HEK293T (cell line): ENCODE data around the gene OR2K2.

Experiments used
- CTCF ChIA-PET: fragments of 350-600 bp; formaldehyde crosslinking; extraction: SDS; loops from one replicate; lab custom pipeline; 2021; ENCODE audit warnings: antibody characterized with exemption, inconsistent platforms; lab: Yijun Ruan, JAX
- POLR2A ChIA-PET: fragments of 350-600 bp; formaldehyde crosslinking; extraction: SDS; loops from one replicate; lab custom pipeline; 2020; ENCODE audit warnings: antibody characterized with exemption, inconsistent platforms; lab: Yijun Ruan, JAX
- DNase-seq: peaks from one replicate; pipeline ENCODE4 v3.0.0; 2012; ENCODE audit warnings: mixed read lengths; ENCODE audit errors: extremely low spot score
- ARNT ChIP-seq: fragments of 450-650 bp; IDR thresholded peaks from 2 replicates; pipeline ENCODE4 v1.6.1; 2017; ENCODE audit warnings: mild to moderate bottlenecking
- BHLHE40 ChIP-seq: fragments of 450-650 bp; IDR thresholded peaks from 2 replicates; pipeline ENCODE4 v1.6.1; 2016; ENCODE audit warnings: mild to moderate bottlenecking, moderate library complexity, borderline replicate concordance
- CTBP1 ChIP-seq: fragments of 450-650 bp; IDR thresholded peaks from 2 replicates; pipeline ENCODE4 v1.6.1; 2016; ENCODE audit warnings: borderline replicate concordance
- ELF4 ChIP-seq: fragments of 450-650 bp; IDR thresholded peaks from 2 replicates; pipeline ENCODE4 v1.6.1; 2017; ENCODE audit warnings: antibody characterized with exemption
- FOXA1 ChIP-seq: fragments of 450-650 bp; IDR thresholded peaks from 2 replicates; pipeline ENCODE4 v1.6.1; 2016; ENCODE audit warnings: mild to moderate bottlenecking
- FOXK2 ChIP-seq: fragments of 450-650 bp; IDR thresholded peaks from 2 replicates; pipeline ENCODE4 v1.6.1; 2016; ENCODE audit warnings: mild to moderate bottlenecking
- FOXM1 ChIP-seq: fragments of 450-650 bp; IDR thresholded peaks from 2 replicates; pipeline ENCODE4 v1.6.1; 2017; ENCODE audit warnings: mild to moderate bottlenecking, borderline replicate concordance
- HDGF ChIP-seq: fragments of 450-650 bp; IDR thresholded peaks from 2 replicates; pipeline ENCODE4 v1.6.1; 2017; ENCODE audit warnings: antibody characterized with exemption, borderline replicate concordance
- L3MBTL2 ChIP-seq: fragments of 450-650 bp; conservative IDR thresholded peaks from 2 replicates; pipeline ENCODE4 v1.6.1; 2016; ENCODE audit warnings: mild to moderate bottlenecking
- LEF1 ChIP-seq: fragments of 450-650 bp; IDR thresholded peaks from 2 replicates; pipeline ENCODE4 v1.6.1; 2017; ENCODE audit warnings: mild to moderate bottlenecking, borderline replicate concordance
- NFRKB ChIP-seq: fragments of 450-650 bp; IDR thresholded peaks from 2 replicates; pipeline ENCODE4 v1.6.1; 2016; ENCODE audit warnings: mild to moderate bottlenecking, moderate library complexity
- SP1 ChIP-seq: fragments of 450-650 bp; IDR thresholded peaks from 2 replicates; pipeline ENCODE4 v1.6.1; 2017
- SUZ12 ChIP-seq: fragments of 450-650 bp; IDR thresholded peaks from 2 replicates; pipeline ENCODE4 v1.6.1; 2016; ENCODE audit warnings: mild to moderate bottlenecking
- TARDBP ChIP-seq: fragments of 450-650 bp; IDR thresholded peaks from 2 replicates; pipeline ENCODE4 v1.6.1; 2016
- ZNF384 ChIP-seq: fragments of 450-650 bp; IDR thresholded peaks from 2 replicates; pipeline ENCODE4 v1.6.1; 2016
- TF ChIP-seq, protein P1 (sequence below): fragments of 450-650 bp; IDR thresholded peaks from 2 replicates; pipeline ENCODE4 v1.6.1; 2016

OR2K2 gene, protein sequence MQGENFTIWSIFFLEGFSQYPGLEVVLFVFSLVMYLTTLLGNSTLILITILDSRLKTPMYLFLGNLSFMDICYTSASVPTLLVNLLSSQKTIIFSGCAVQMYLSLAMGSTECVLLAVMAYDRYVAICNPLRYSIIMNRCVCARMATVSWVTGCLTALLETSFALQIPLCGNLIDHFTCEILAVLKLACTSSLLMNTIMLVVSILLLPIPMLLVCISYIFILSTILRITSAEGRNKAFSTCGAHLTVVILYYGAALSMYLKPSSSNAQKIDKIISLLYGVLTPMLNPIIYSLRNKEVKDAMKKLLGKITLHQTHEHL

GRCh38 chr9:111330124-111330523, at the start of gene OR2K2:
Gene OR2K2 (minus strand): TSS chr9:111330224. CDS start chr9:111328433, 1,791 bp downstream.
- ChIA-PET POLR2A (no interaction called here), CTCF (no interaction called here)
- no peak for TF ChIP-seq BHLHE40
- TF ChIP-seq SP1, result no peak
- no peak for TF ChIP-seq FOXK2
- no peak for TF ChIP-seq FOXA1
- no peak for TF ChIP-seq ELF4
- no peak for TF ChIP-seq FOXM1
- no peak for TF ChIP-seq L3MBTL2
- TF ChIP-seq ZNF384, result no peak
- no peak for TF ChIP-seq NFRKB
- no peak for TF ChIP-seq TARDBP
- no peak for TF ChIP-seq ARNT
- TF ChIP-seq LEF1, result no peak
- TF ChIP-seq, protein P1, sequence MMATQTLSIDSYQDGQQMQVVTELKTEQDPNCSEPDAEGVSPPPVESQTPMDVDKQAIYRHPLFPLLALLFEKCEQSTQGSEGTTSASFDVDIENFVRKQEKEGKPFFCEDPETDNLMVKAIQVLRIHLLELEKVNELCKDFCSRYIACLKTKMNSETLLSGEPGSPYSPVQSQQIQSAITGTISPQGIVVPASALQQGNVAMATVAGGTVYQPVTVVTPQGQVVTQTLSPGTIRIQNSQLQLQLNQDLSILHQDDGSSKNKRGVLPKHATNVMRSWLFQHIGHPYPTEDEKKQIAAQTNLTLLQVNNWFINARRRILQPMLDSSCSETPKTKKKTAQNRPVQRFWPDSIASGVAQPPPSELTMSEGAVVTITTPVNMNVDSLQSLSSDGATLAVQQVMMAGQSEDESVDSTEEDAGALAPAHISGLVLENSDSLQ, result no peak
- TF ChIP-seq SUZ12, result no peak
- TF ChIP-seq CTBP1, result no peak
- no peak for TF ChIP-seq HDGF
- no peak for DNase-seq

- DNase-seq, result no peak
- CTCF ChIA-PET, result no interaction called here
- TF ChIP-seq SUZ12, result no peak
- no peak for TF ChIP-seq ELF4
- TF ChIP-seq, protein P1, result no peak
- no peak for TF ChIP-seq LEF1
- TF ChIP-seq CTBP1, result no peak
- POLR2A ChIA-PET, result no interaction called here
Observed at GRCh38 chr9:111375817-111376564, 46.0 kb upstream of the OR2K2 start.

- ChIA-PET CTCF (no interaction called here), POLR2A (no interaction called here)
- TF ChIP-seq ZNF384 (no peak), ARNT (no peak), SP1 (no peak), LEF1 (no peak), BHLHE40 (no peak), ELF4 (no peak), FOXM1 (no peak)
- no peak for DNase-seq
Observed at GRCh38 chr9:111375062-111375461, 45.0 kb upstream of the OR2K2 start.

DNA sequence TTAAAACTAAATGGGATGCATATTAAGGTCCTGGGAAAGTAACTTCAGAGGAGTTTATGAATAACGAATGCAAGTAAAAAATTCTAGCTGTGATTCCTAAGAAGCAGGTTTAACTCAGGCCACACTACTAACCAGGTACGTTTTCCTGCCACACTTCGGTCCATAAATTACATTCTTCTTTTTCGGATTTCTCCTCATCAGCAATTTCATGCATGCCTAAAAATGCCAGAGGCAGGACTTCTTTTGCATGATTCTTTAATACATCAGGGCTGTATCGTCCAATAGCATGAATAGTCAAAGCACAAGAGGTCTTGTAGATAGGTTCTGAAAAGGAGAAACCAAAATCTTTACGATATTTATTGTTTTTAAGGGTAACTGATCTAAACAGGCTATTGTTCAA, 42.3 kb upstream of the OR2K2 start:
- CTCF ChIA-PET, result no interaction called here
- no peak for DNase-seq
- POLR2A ChIA-PET, result no interaction called here
- TF ChIP-seq FOXA1 (no peak), ZNF384 (no peak), FOXK2 (no peak), ARNT (no peak), ELF4 (no peak), L3MBTL2 (no peak), SP1 (no peak), FOXM1 (no peak), SUZ12 (no peak), LEF1 (no peak), CTBP1 (no peak)
- TF ChIP-seq, protein P1, result no peak

DNA sequence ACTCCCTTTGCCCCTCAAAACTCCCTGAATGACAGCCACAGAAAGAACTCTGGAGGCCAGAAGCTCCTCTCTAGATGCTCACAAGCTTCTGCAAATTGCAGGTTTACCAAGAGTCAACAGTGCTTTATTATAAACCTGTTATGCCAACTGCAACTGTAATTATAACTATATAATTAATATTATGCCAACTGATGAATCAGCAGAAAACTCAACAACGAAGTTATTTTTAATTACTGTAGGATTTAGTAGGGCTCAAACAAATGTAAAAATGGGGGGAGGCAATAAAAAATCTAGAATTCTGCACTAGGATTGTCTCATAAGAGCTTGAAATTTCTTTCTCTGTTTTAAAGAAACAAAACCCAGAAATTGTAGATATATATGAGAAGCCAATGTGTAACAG, 37.0 kb upstream of the OR2K2 start:
- no peak for DNase-seq
- CTCF ChIA-PET, result no interaction called here
- POLR2A ChIA-PET, result no interaction called here
- TF ChIP-seq L3MBTL2 (no peak), ELF4 (no peak), TARDBP (no peak), LEF1 (no peak), FOXM1 (no peak), ARNT (no peak), ZNF384 (no peak), HDGF (no peak), NFRKB (no peak), SUZ12 (no peak), BHLHE40 (no peak), FOXK2 (no peak), FOXA1 (no peak), CTBP1 (no peak), SP1 (no peak)
- TF ChIP-seq, protein P1, result no peak
